Measurements from ENCODE around the gene FAM32A. TPM values are rescaled to one million over a fixed set of nuclear protein-coding genes. Genes with fewer than 3 reads are reported as not detected.
A peak's percentile ranks its signal among the peaks of the same experiment; 100 is the strongest.

Gene FAM32A
- total and polyA plus RNA-seq, 7 donors, result 26.3 to 133 (median 44.2) TPM

GRCh38 chr19:16141043-16141442 lies 44.2 kb upstream of the FAM32A start:
- Histone ChIP-seq H3K27me3 (ENCODE audit: insufficient read depth in 3 of 3, low read length in 2 of 3) (peaks cover 0 to 4% (median 0%) of the 10 kb centered on the region in 3 donors), H3K36me3 (ENCODE audit: insufficient read depth in 1 of 2, low read depth in 1 of 2) (no peaks in the 10 kb centered on the region), H3K4me3 (no peak overlapping the region), H3K27ac (no peak overlapping the region), H3K9me3 (no peaks in the 10 kb centered on the region), H3K4me1 (no peaks in the 10 kb centered on the region)
- no peak for ATAC-seq
- no peak for DNase-seq
- no peak for TF ChIP-seq CTCF (IDR thresholded peaks at IDR 0.05)
- 57% methylated on average over 4 of the region's 4 CpGs for WGBS, 3 donors
- intact Hi-C loops (cut with DNase I), result no loop called here

- Histone ChIP-seq H3K4me1 (no peaks in the 10 kb centered on the region), H3K27ac (no peak overlapping the region), H3K36me3 (ENCODE audit: insufficient read depth in 1 of 2, low read depth in 1 of 2) (no peaks in the 10 kb centered on the region), H3K27me3 (ENCODE audit: insufficient read depth in 3 of 3, low read length in 2 of 3) (peaks cover 0 to 4% (median 0%) of the 10 kb centered on the region in 3 donors), H3K9me3 (no peaks in the 10 kb centered on the region), H3K4me3 (no peak overlapping the region)
- DNase-seq (no peak), ATAC-seq (no peak)
- intact Hi-C loops (cut with DNase I), result no loop called here
- TF ChIP-seq CTCF (IDR thresholded peaks at IDR 0.05), result no peak
- WGBS, 3 donors, result 81 to 84% (median 84%) methylated on average over 9 of the region's 9 CpGs
These were observed 43.1 kb upstream of the FAM32A start for GRCh38 chr19:16142032-16142580.

- no peak within 1 kb of the TSS for H3K4me3 ChIP-seq
- TF ChIP-seq CTCF (IDR thresholded peaks at IDR 0.05), result no peak
- WGBS, 3 donors, result 43 to 47% (median 46%) methylated on average over 13 of the region's 13 CpGs
- peak; percentile 30 to 66 for DNase-seq
- peaks cover 0 to 4% (median 0%) of the 10 kb centered on the region in 3 donors for H3K27me3 ChIP-seq (ENCODE audit: insufficient read depth in 3 of 3, low read length in 2 of 3)
- H3K36me3 ChIP-seq (ENCODE audit: insufficient read depth in 1 of 2, low read depth in 1 of 2), result no peaks in the 10 kb centered on the region
- H3K4me1 ChIP-seq, result no peaks in the 10 kb centered on the region
- H3K9me3 ChIP-seq, result no peaks in the 10 kb centered on the region
- intact Hi-C loops (cut with DNase I), result no loop called here
- no peak within 1 kb of the TSS for H3K27ac ChIP-seq
- no peak for ATAC-seq
These were observed 41.6 kb upstream of the FAM32A start, which contains the start of gene HSH2D for GRCh38 chr19:16143399-16144215. TSS of gene HSH2D (plus strand) at chr19:16143685. CDS start at chr19:16148751, 5,066 bp downstream.

- no peak overlapping the region for H3K4me3 ChIP-seq
- no peak for DNase-seq
- intact Hi-C loops (cut with DNase I), result no loop called here
- no peaks in the 10 kb centered on the region for H3K4me1 ChIP-seq
- no peak for TF ChIP-seq CTCF (IDR thresholded peaks at IDR 0.05)
- H3K9me3 ChIP-seq, result no peaks in the 10 kb centered on the region
- 56 to 79% (median 63%) methylated on average over 1 of the region's 1 CpG for WGBS, 3 donors
- no peak overlapping the region for H3K27ac ChIP-seq
- peaks cover 0 to 4% (median 0%) of the 10 kb centered on the region in 3 donors for H3K27me3 ChIP-seq (ENCODE audit: insufficient read depth in 3 of 3, low read length in 2 of 3)
- H3K36me3 ChIP-seq (ENCODE audit: insufficient read depth in 1 of 2, low read depth in 1 of 2), result no peaks in the 10 kb centered on the region
- ATAC-seq, result no peak
These were observed 41.0 kb upstream of the FAM32A start for GRCh38 chr19:16144216-16144581.
